GM12801 (cell line): Measurements from ENCODE around the gene LOXL4.

Experiments
- TF ChIP-seq, protein P1 (sequence below): IDR thresholded peaks from one replicate; pipeline ENCODE4 v1.5.1; 2011; ENCODE audit warnings: control low read depth; ENCODE audit not compliant: insufficient read length; ENCODE audit errors: extremely low read depth

Gene LOXL4

DNA sequence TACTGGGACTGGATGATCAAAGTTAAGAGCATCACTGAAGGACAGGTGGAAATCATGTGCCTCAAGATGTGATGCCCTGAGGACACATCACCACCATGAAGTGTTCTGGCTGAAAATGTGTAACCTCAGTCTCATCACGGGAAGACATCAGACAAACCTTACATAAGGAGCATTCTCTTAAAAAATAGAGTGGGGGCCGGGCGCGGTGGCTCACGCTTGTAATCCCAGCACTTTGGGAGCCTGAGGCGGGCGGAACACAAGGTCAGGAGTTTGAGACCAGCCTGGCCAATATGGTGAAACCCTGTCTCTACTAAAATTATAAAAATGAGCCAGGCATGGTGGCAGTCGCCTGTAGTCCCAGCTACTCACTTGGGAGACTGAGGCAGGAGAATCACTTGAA, 65.6 kb downstream of the LOXL4 start:
- TF ChIP-seq, protein P1, sequence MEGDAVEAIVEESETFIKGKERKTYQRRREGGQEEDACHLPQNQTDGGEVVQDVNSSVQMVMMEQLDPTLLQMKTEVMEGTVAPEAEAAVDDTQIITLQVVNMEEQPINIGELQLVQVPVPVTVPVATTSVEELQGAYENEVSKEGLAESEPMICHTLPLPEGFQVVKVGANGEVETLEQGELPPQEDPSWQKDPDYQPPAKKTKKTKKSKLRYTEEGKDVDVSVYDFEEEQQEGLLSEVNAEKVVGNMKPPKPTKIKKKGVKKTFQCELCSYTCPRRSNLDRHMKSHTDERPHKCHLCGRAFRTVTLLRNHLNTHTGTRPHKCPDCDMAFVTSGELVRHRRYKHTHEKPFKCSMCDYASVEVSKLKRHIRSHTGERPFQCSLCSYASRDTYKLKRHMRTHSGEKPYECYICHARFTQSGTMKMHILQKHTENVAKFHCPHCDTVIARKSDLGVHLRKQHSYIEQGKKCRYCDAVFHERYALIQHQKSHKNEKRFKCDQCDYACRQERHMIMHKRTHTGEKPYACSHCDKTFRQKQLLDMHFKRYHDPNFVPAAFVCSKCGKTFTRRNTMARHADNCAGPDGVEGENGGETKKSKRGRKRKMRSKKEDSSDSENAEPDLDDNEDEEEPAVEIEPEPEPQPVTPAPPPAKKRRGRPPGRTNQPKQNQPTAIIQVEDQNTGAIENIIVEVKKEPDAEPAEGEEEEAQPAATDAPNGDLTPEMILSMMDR, result no peak

DNA sequence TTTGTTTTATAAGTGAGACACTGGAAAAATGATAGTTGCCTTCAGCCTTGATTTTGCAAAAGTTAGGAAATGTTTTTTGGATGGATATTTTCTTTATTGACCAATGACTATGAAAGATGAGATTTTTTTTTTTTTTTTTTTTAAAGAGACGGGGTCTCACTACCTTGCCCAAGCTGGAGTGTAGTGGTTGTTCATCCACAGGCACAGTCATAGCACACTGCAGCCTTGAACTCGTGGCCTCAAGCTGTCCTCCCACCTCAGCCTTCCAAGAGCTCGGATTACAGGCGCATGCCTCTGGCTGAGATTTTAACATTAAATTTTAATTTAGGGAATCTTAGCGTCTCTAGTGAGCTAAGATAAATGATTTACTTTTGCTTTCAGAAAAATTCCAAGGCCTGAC, 66.2 kb downstream of the LOXL4 start:
- TF ChIP-seq, protein P1, result no peak
